Measurements from ENCODE around the gene PLAU. TPM values are rescaled to one million over a fixed set of nuclear protein-coding genes. Genes with fewer than 3 reads are reported as not detected.
"Not testable (repeated sequence)": the region's sequence is repeated elsewhere in the genome, so short reads cannot be mapped to it uniquely, and the experiment has no call there.

The PLAU gene
- polyA plus RNA-seq, 2 of the 4 experiments (the other 2 are of a cell fraction): 75.8 to 82.6 TPM

- peak overlapping the region; percentile 73; the same call in 1 of the 3 replicates for H3K4me2 ChIP-seq
- no peak for TF ChIP-seq FOXS1 (CRISPR knock-in tag; IDR thresholded peaks at IDR 0.05)
- FAIRE-seq (no peak), ATAC-seq (no peak), DNase-seq (ENCODE audit: low read depth in 1 of 2, low spot score in 1 of 2) (no peak)
- no peak overlapping the region for H3K4me3 ChIP-seq
- H3K4me1 ChIP-seq: peaks cover 35% of the 10 kb centered on the region
- CTCF ChIA-PET: interaction anchor here (1.0 to 5.3 kb wide), 8 partner anchors 7 to 116 kb away, joined by 3 to 23 read pairs (median 4); partner anchors contain the start of gene VCL
- peak overlapping the region; percentile 91 to 94; a peak in 5 of 6 replicates for H3K27ac ChIP-seq
- POLR2A ChIA-PET: no interaction called here
- no peaks in the 10 kb centered on the region for H3K9me3 ChIP-seq
- 92% methylated on average over 2 of the region's 2 CpGs for WGBS (ENCODE audit: missing lambda C conversion rate)
These were observed 53.8 kb downstream of the PLAU start for GRCh38 chr10:73964743-73965142.

- Histone ChIP-seq H3K27ac (peak overlapping the region; percentile 91 to 94), H3K4me2 (peak overlapping the region; percentile 73), H3K4me1 (peaks cover 35% of the 10 kb centered on the region), H3K4me3 (0 out of 3 replicates have a peak overlapping the region, but pooled peaks have one; percentile 5)
- not testable (repeated sequence) for ATAC-seq, FAIRE-seq, H3K9me3 ChIP-seq
- peak in 1 of 2 experiments; percentile 53 for DNase-seq (ENCODE audit: low read depth in 1 of 2, low spot score in 1 of 2)
- WGBS (ENCODE audit: missing lambda C conversion rate): 50% methylated on average over 12 of the region's 12 CpGs
- ChIA-PET CTCF (interaction anchor here (0.6 to 5.3 kb wide), 7 partner anchors 8 to 149 kb away, joined by 3 to 23 read pairs (median 8); no protein-coding TSS in a partner anchor), POLR2A (interaction anchor here (0.8 to 1.6 kb wide), 3 partner anchors 25 to 47 kb away, joined by 3 to 9 read pairs (median 4); no protein-coding TSS in a partner anchor)
These were observed 54.4 kb downstream of the PLAU start for GRCh38 chr10:73965267-73965889.

GRCh38 chr10:73965890-73966768 is 55.2 kb downstream of the PLAU start:
- POLR2A ChIA-PET: interaction anchor here (0.7 to 1.6 kb wide), 5 partner anchors 26 to 77 kb away, joined by 3 to 9 read pairs (median 4); partner anchors contain the start of gene VCL
- ATAC-seq (peak; percentile 97 to 98), FAIRE-seq (peak; percentile 78), DNase-seq (ENCODE audit: low read depth in 1 of 2, low spot score in 1 of 2) (peak; percentile 81 to 97)
- no peaks in the 10 kb centered on the region for H3K9me3 ChIP-seq
- H3K4me3 ChIP-seq: 0 out of 3 replicates have a peak overlapping the region, but pooled peaks have one; percentile 5
- H3K4me1 ChIP-seq: peaks cover 35% of the 10 kb centered on the region
- CTCF ChIA-PET: interaction anchor here (0.6 to 5.3 kb wide), 10 partner anchors 9 to 150 kb away, joined by 3 to 23 read pairs (median 7); no protein-coding TSS in a partner anchor
- H3K4me2 ChIP-seq: peak overlapping the region; percentile 73
- H3K27ac ChIP-seq: peak overlapping the region; percentile 91 to 94
- 5% methylated on average over 16 of the region's 16 CpGs for WGBS (ENCODE audit: missing lambda C conversion rate)
- TF ChIP-seq HOXA7 (CRISPR knock-in tag; IDR thresholded peaks at IDR 0.05) (no peak), JUN (IDR thresholded peaks at IDR 0.05) (peak; percentile 70 to 79; a peak in 4 of 5 replicates), ZFP36 (IDR thresholded peaks at IDR 0.05; ENCODE audit: borderline replicate concordance, partially characterized antibody) (peak; percentile 71), SREBF2 (IDR thresholded peaks at IDR 0.05) (peak; percentile 17; the same call in 1 of the 2 replicates), E2F6 (IDR thresholded peaks at IDR 0.05; ENCODE audit: borderline replicate concordance, low read depth) (peak; percentile 79; the same call in 1 of the 2 replicates), CEBPB (IDR thresholded peaks at IDR 0.05) (peak; percentile 7 to 73; a peak in 3 of 4 replicates), GATA3 (IDR thresholded peaks at IDR 0.05; ENCODE audit: borderline replicate concordance) (peak; percentile 69; the same call in 1 of the 2 replicates), EP300 (IDR thresholded peaks at IDR 0.05) (peak in 1 of 2 experiments; percentile 54; a peak in 1 of 5 replicates), CBX2 (IDR thresholded peaks at IDR 0.05; ENCODE audit: borderline replicate concordance, low read depth) (no peak), NPAS2 (CRISPR knock-in tag; IDR thresholded peaks at IDR 0.05; ENCODE audit: borderline replicate concordance) (no peak), EHMT2 (IDR thresholded peaks at IDR 0.05; ENCODE audit: low read depth) (no peak), FOSL2 (IDR thresholded peaks at IDR 0.05) (peak; percentile 67), FOSL2 (CRISPR knock-in tag; IDR thresholded peaks at IDR 0.05) (peak; percentile 93), HOXB5 (CRISPR knock-in tag; IDR thresholded peaks at IDR 0.05) (0 out of 2 replicates have a peak, but pooled peaks have one; percentile 57), JUNB (IDR thresholded peaks at IDR 0.05) (peak; percentile 41), CTCF (IDR thresholded peaks at IDR 0.05) (no peak), MAFK (IDR thresholded peaks at IDR 0.05; ENCODE audit: partially characterized antibody) (no peak), POLR2A (IDR thresholded peaks at IDR 0.05; ENCODE audit: low read length) (peak; percentile 43), RFX5 (IDR thresholded peaks at IDR 0.05) (no peak), TP53 (CRISPR knock-in tag; IDR thresholded peaks at IDR 0.05) (no peak), NR3C1 (IDR thresholded peaks at IDR 0.05) (no peak), ZNF302 (CRISPR knock-in tag; IDR thresholded peaks at IDR 0.05) (no peak), RCOR1 (IDR thresholded peaks at IDR 0.05; ENCODE audit: low read depth, low read length) (no peak), HES2 (IDR thresholded peaks at IDR 0.05) (no peak), PBX3 (IDR thresholded peaks at IDR 0.05) (no peak; the same call in 1 of the 2 replicates), ELK1 (IDR thresholded peaks at IDR 0.05; ENCODE audit: low read depth, low read length) (no peak)

Data from A549 (cell line).